GM12878 (cell line): ENCODE results near the gene SPTBN1. TPM values are rescaled to one million over a fixed set of nuclear protein-coding genes. Genes with fewer than 3 reads are reported as not detected.

Experiments used
- ATAC-seq: fragments of 200-7000 bp; cut with Tn5 transposase; 3 replicates; pipeline ENCODE4 v1.9.1; 2020; ENCODE audit warnings: mild to moderate bottlenecking, moderate library complexity
- BruUV-seq: library from RNA; stranded (reverse); fragments of 400-500 nt; replicated peaks from 2 replicates; lab custom pipeline; 2021; lab: Mats Ljungman, UMichigan
- CTCF ChIA-PET: fragments of 300-600 bp; sonication (Branson Sonifier 250); formaldehyde crosslinking; extraction: SDS; loops from one replicate; lab custom pipeline; 2021; ENCODE audit warnings: inconsistent platforms; lab: Yijun Ruan, JAX
- POLR2A ChIA-PET: fragments of 350-600 bp; formaldehyde crosslinking; extraction: SDS; loops from one replicate; lab custom pipeline; 2021; ENCODE audit warnings: inconsistent platforms; lab: Charles Lee
- RAD21 ChIA-PET: fragments of 300-600 bp; sonication (Branson Sonifier 250); formaldehyde crosslinking; loops from one replicate; lab custom pipeline; 2023; ENCODE audit warnings: antibody characterized with exemption; ENCODE audit not compliant: unreplicated experiment; lab: Charles Lee
- SMC1A ChIA-PET: fragments of 300-600 bp; sonication (Branson Sonifier 250); formaldehyde crosslinking; loops from one replicate; lab custom pipeline; 2023; ENCODE audit not compliant: unreplicated experiment, uncharacterized antibody; lab: Charles Lee
- DNase-seq: peaks from one replicate; pipeline ENCODE4 v3.0.0-alpha.2; 2011; ENCODE audit warnings: low read depth, low spot score
- FAIRE-seq: peaks from 3 replicates; lab custom pipeline; 2011; peaks lifted over from hg19 to GRCh38; lab: Jason Lieb, UNC
- H2AFZ ChIP-seq: 2 replicates; pipeline ENCODE4 v1.6.0; 2011; ENCODE audit warnings: low read depth, low read length, control low read depth; ENCODE audit not compliant: control insufficient read depth
- H3K27ac ChIP-seq: 2 replicates; pipeline ENCODE4 v1.5.1; 2011; ENCODE audit warnings: control low read depth; ENCODE audit not compliant: control insufficient read depth, insufficient read depth
- H3K27me3 ChIP-seq, 2 experiments: replicated peaks in 1 of 2; 2 replicates each; pipeline versions ENCODE4 v1.6.0 to v1.6.1; 2011; ENCODE audit warnings: low read length in 1 of 2; ENCODE audit not compliant: control insufficient read depth in 2 of 2, insufficient read depth in 2 of 2
- H3K36me3 ChIP-seq, 2 experiments: 2 replicates each; pipeline ENCODE4 v1.5.1; 2011; ENCODE audit warnings: low read length in 1 of 2; ENCODE audit not compliant: control insufficient read depth in 2 of 2, insufficient read depth in 2 of 2
- H3K4me1 ChIP-seq: 2 replicates; pipeline ENCODE4 v1.6.1; 2011; ENCODE audit warnings: mild to moderate bottlenecking, low read length, moderate library complexity, mixed read lengths; ENCODE audit not compliant: control insufficient read depth, insufficient read depth
- H3K4me2 ChIP-seq: 2 replicates; pipeline ENCODE4 v1.6.0; 2011; ENCODE audit warnings: control low read depth; ENCODE audit not compliant: control insufficient read depth, insufficient read depth
- H3K4me3 ChIP-seq: fragments of 200-600 bp; sonication (generic); 2 replicates; pipeline ENCODE4 v1.5.1; 2016
- H3K79me2 ChIP-seq: 2 replicates; pipeline ENCODE4 v1.6.0; 2011; ENCODE audit warnings: low read length; ENCODE audit not compliant: control insufficient read depth, insufficient read depth
- H3K9ac ChIP-seq: 2 replicates; pipeline ENCODE4 v1.8.0; 2011; ENCODE audit warnings: low read length, control low read depth, mixed read lengths; ENCODE audit not compliant: control insufficient read depth, insufficient read depth
- H3K9me3 ChIP-seq: replicated peaks from 3 replicates; pipeline ENCODE4 v1.5.1; 2011; ENCODE audit warnings: mild to moderate bottlenecking, low read length; ENCODE audit not compliant: control insufficient read depth, insufficient read depth
- H4K20me1 ChIP-seq: 2 replicates; pipeline ENCODE4 v1.6.0; 2011; ENCODE audit not compliant: control insufficient read depth, insufficient read depth
- BHLHE40 ChIP-seq, 2 experiments: fragments of 450-650 bp in 1 of 2; IDR thresholded peaks; 2 replicates each; pipeline ENCODE4 v1.6.1; 2011 to 2017; ENCODE audit warnings: low read depth in 2 of 2, borderline replicate concordance in 1 of 2, improper control_type of control experiment in 1 of 2, low read length in 1 of 2, mild to moderate bottlenecking in 1 of 2
- HCFC1 ChIP-seq: fragments of 150-350 bp; IDR thresholded peaks from 2 replicates; pipeline ENCODE4 v1.6.1; 2014; ENCODE audit warnings: low read length
- JUND ChIP-seq: IDR thresholded peaks from 2 replicates; pipeline ENCODE4 v1.6.1; 2012; ENCODE audit warnings: low read depth, mild to moderate bottlenecking, low read length, improper control_type of control experiment, moderate library complexity
- KLF5 ChIP-seq: fragments of 450-650 bp; IDR thresholded peaks from 2 replicates; pipeline ENCODE4 v1.6.1; 2014; ENCODE audit warnings: mild to moderate bottlenecking; ENCODE audit not compliant: partially characterized antibody
- MEF2B ChIP-seq: fragments of 450-650 bp; IDR thresholded peaks from 2 replicates; pipeline ENCODE4 v1.6.1; 2018; ENCODE audit warnings: mild to moderate bottlenecking, moderate library complexity; ENCODE audit not compliant: partially characterized antibody, poor library complexity, severe bottlenecking
- NR2C2 ChIP-seq: IDR thresholded peaks from 2 replicates; pipeline ENCODE4 v1.6.1; 2011; ENCODE audit warnings: borderline replicate concordance, low read depth; ENCODE audit not compliant: control insufficient read depth, insufficient read length
- NRF1 ChIP-seq: conservative IDR thresholded peaks from 2 replicates; pipeline ENCODE4 v1.6.1; 2011; ENCODE audit warnings: mild to moderate bottlenecking, low read depth, low read length, improper control_type of control experiment
- POLR2A ChIP-seq: IDR thresholded peaks from 2 replicates; pipeline ENCODE4 v1.6.1; 2011; ENCODE audit warnings: low read depth, mild to moderate bottlenecking, low read length
- RELA ChIP-seq: fragments of 450-650 bp; IDR thresholded peaks from 2 replicates; pipeline ENCODE4 v1.8.0; 2014; ENCODE audit warnings: borderline replicate concordance; ENCODE audit not compliant: partially characterized antibody
- SKIL ChIP-seq: fragments of 450-650 bp; IDR thresholded peaks from 2 replicates; pipeline ENCODE4 v1.6.1; 2017; ENCODE audit warnings: mild to moderate bottlenecking, low read depth, inconsistent platforms; ENCODE audit not compliant: poor library complexity, severe bottlenecking
- SUZ12 ChIP-seq: fragments of 200-600 bp; sonication (generic); IDR thresholded peaks from one replicate; pipeline ENCODE4 v1.6.1; 2018; ENCODE audit warnings: antibody characterized with exemption, mild to moderate bottlenecking; ENCODE audit not compliant: unreplicated experiment
- ZBTB40 ChIP-seq: fragments of 450-650 bp; IDR thresholded peaks from 2 replicates; pipeline ENCODE4 v1.6.1; 2016; ENCODE audit warnings: mild to moderate bottlenecking, moderate library complexity, borderline replicate concordance
- ZNF274 ChIP-seq: IDR thresholded peaks from one replicate; pipeline ENCODE4 v1.8.0; 2011; ENCODE audit not compliant: insufficient read length, insufficient read depth
- ZNF384 ChIP-seq: IDR thresholded peaks from 2 replicates; pipeline ENCODE4 v1.6.1; 2012; ENCODE audit warnings: low read depth, mild to moderate bottlenecking, low read length, improper control_type of control experiment, borderline replicate concordance
- ZSCAN29 ChIP-seq: fragments of 450-650 bp; IDR thresholded peaks from 2 replicates; pipeline ENCODE4 v1.6.1; 2017; ENCODE audit warnings: mild to moderate bottlenecking, moderate library complexity
- WGBS: methylation state at CpG from one replicate; pipeline ENCODE4 v1.1.6; 2016; ENCODE audit warnings: low lambda C conversion rate; ENCODE audit not compliant: insufficient replicate concordance, insufficient coverage; ENCODE audit errors: missing lambda C conversion rate; 5-methylcytosine and 5-hydroxymethylcytosine counted together
- in situ Hi-C: fragments of 300-500 bp; cut with MboI; formaldehyde crosslinking; loops from 9 replicates; pipeline ENCODE4 v1.14.3; 2018; ENCODE audit warnings: mixed read lengths
- intact Hi-C: fragments of 100-400 bp; cut with micrococcal nuclease; formaldehyde crosslinking; loops from one replicate; pipeline ENCODE4 v1.14.2; 2022; ENCODE audit not compliant: unreplicated experiment
- polyA plus RNA-seq, 11 experiments: library from polyadenylated mRNA; depleted of rRNA in 4 of 11; unstranded in 6 of 11; stranded (reverse) in 5 of 11; fragments of >200 nt; fragmentation: Nextera tagmentation in 4 of 11; fragmentation: Illumina TruSeq in 1 of 11; extraction: Ambion mirVana in 4 of 11; extraction: Trizol in 1 of 11; gene quantifications; 1 replicate in 1 of 11; 2 replicates in 10 of 11; pipeline versions ENCODE4 v1.2.1 to v1.2.3, GENCODE V29; 2011 to 2016; ENCODE audit warnings: inconsistent platforms in 2 of 11, missing spikeins in 2 of 11, low read depth in 1 of 11
- total RNA-seq, 4 experiments: library from RNA; depleted of rRNA in 3 of 4; stranded (reverse); fragments of >200 nt in 3 of 4; fragmentation: Illumina TruSeq in 1 of 4; extraction: Trizol in 1 of 4; gene quantifications; 2 replicates each; pipeline versions ENCODE4 v1.2.1 to v1.2.3, GENCODE V29; 2013 to 2021

The SPTBN1 gene
- total and polyA plus RNA-seq, 10 of the 15 experiments (the other 5 are each of a cell fraction or from before 2014, with no cell fraction given): 20.6 to 154 (median 76.7) TPM

GRCh38 chr2:54574107-54574859, 118.2 kb downstream of the SPTBN1 start:
- peak overlapping the region; percentile 27; the same call in 1 of the 2 replicates for H3K4me3 ChIP-seq
- peak overlapping the region; percentile 97 for H3K4me2 ChIP-seq
- FAIRE-seq (no peak), DNase-seq (peak; percentile 86), ATAC-seq (peak; percentile 28)
- peaks cover 0 to 3% of the 10 kb centered on the region in 2 experiments; a peak in 2 of 4 replicates for H3K36me3 ChIP-seq
- in situ Hi-C loops: no loop called here
- no peak overlapping the region for H2AFZ ChIP-seq
- peaks cover 100% of the 10 kb centered on the region for H3K79me2 ChIP-seq
- peak overlapping the region; percentile 100 for H3K27ac ChIP-seq
- no peaks in the 10 kb centered on the region for H4K20me1 ChIP-seq
- H3K4me1 ChIP-seq: peaks cover 88% of the 10 kb centered on the region
- no peaks in the 10 kb centered on the region for H3K9me3 ChIP-seq
- ChIA-PET CTCF (interaction anchor here (1.1 to 8.4 kb wide), 8 partner anchors 7 to 467 kb away, joined by 3 to 79 read pairs (median 4); no protein-coding TSS in a partner anchor), POLR2A (interaction anchor here (1.0 to 18.4 kb wide), 7 partner anchors 14 to 99 kb away, joined by 3 to 504 read pairs (median 4); no protein-coding TSS in a partner anchor), SMC1A (interaction anchor here (1.3 to 15.8 kb wide), 14 partner anchors 10 to 104 kb away, joined by 3 to 569 read pairs (median 8); no protein-coding TSS in a partner anchor), RAD21 (interaction anchor here (0.6 to 10.5 kb wide), 12 partner anchors 7 to 467 kb away, joined by 3 to 195 read pairs (median 4); no protein-coding TSS in a partner anchor)
- 16% methylated on average over 9 of the region's 9 CpGs for WGBS
- H3K27me3 ChIP-seq: no peaks in the 10 kb centered on the region
- H3K9ac ChIP-seq: peak overlapping the region; percentile 80
- BruUV-seq: no TSS peak
- intact Hi-C loops: loop anchor here (10.0 kb wide), 2 partner anchors 471 to 1041 kb away; partner anchors contain the start of gene PPP4R3B
- TF ChIP-seq RELA: peak; percentile 74
- TF ChIP-seq ZBTB40: no peak
- peak; percentile 58 for TF ChIP-seq SKIL
- TF ChIP-seq NR2C2: no peak
- TF ChIP-seq BHLHE40 (IDR thresholded peaks at IDR 0.05; ENCODE audit: borderline replicate concordance in 1 of 2, low read depth in 2 of 2, low read length in 1 of 2): peak; percentile 97
- no peak for TF ChIP-seq JUND
- no peak for TF ChIP-seq SUZ12
- TF ChIP-seq NRF1: no peak
- no peak for TF ChIP-seq KLF5
- TF ChIP-seq HCFC1: 0 out of 2 replicates have a peak, but pooled peaks have one; percentile 21
- TF ChIP-seq POLR2A: peak; percentile 68
- TF ChIP-seq MEF2B: peak; percentile 94
- TF ChIP-seq ZNF274: no peak
- no peak for TF ChIP-seq ZSCAN29
- no peak for TF ChIP-seq ZNF384
